ENCODE results near the gene CBY2. TPM values are rescaled to one million over a fixed set of nuclear protein-coding genes. Genes with fewer than 3 reads are reported as not detected.

The CBY2 gene
- total RNA-seq, 2 donors from 2014 or later: 3.4 TPM; not detected in 1

DNA sequence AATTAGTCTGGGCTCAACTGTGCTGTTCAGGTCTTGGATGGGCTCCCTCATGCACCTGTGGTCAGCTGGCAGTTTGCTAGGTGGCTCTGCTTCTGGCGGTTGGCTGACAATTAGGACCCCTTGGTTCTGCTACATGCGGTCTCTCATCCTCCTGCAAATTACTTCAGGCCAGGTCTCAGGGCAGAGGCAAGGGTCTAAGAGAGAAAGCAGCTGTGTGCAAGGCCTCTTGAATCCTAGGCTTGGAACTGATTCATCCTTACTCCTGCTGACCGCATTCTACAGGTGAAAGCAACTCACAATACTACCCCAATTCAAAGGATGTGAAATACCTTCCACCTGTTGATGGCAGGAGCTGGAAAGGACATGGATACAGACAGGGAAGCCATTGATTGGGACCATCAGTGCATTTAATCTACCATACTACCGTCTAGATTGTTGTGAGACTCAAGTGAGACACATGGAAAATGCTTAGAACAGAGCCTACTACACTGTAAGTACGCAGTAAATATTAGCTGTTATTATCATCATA, 19.1 kb downstream of the CBY2 start:
- no peak for DNase-seq (ENCODE audit: low spot score)
- WGBS: 72% methylated on average over 5 of the region's 5 CpGs
- Histone ChIP-seq H3K9me3 (no peaks in the 10 kb centered on the region), H3K36me3 (no peaks in the 10 kb centered on the region), H3K4me1 (replicated peaks) (no peaks in the 10 kb centered on the region), H3K4me3 (no peak overlapping the region), H3K27me3 (replicated peaks; ENCODE audit: insufficient read depth) (peaks cover 2% of the 10 kb centered on the region), H3K27ac (no peak overlapping the region)
- intact Hi-C loops (cut with DNase I): no loop called here
- TF ChIP-seq POLR2A (IDR thresholded peaks at IDR 0.05) (no peak), POLR2AphosphoS5 (IDR thresholded peaks at IDR 0.05) (no peak)
- TF ChIP-seq, protein P1, sequence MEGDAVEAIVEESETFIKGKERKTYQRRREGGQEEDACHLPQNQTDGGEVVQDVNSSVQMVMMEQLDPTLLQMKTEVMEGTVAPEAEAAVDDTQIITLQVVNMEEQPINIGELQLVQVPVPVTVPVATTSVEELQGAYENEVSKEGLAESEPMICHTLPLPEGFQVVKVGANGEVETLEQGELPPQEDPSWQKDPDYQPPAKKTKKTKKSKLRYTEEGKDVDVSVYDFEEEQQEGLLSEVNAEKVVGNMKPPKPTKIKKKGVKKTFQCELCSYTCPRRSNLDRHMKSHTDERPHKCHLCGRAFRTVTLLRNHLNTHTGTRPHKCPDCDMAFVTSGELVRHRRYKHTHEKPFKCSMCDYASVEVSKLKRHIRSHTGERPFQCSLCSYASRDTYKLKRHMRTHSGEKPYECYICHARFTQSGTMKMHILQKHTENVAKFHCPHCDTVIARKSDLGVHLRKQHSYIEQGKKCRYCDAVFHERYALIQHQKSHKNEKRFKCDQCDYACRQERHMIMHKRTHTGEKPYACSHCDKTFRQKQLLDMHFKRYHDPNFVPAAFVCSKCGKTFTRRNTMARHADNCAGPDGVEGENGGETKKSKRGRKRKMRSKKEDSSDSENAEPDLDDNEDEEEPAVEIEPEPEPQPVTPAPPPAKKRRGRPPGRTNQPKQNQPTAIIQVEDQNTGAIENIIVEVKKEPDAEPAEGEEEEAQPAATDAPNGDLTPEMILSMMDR (IDR thresholded peaks at IDR 0.05): no peak

DNA sequence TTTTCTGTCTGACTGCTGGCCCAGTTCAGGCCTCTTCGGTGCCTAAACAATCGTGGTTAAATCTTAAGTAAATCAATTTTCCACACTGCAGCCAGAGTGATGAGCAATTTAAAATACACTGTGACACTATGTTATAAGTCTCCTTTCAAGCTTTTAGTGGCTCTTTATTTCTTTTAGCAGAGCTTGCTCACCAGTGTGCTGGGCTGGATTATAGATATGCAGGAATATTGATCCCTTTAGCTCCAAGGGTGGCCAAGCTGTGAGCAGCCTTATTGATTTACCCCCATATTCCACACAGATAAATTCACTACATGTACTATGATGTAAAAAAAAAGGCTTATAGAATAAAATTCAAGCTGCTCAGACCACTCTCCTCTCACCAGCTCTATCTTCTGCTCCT, 21.7 kb downstream of the CBY2 start:
- WGBS: 30% methylated on average over 2 of the region's 2 CpGs
- no peak overlapping the region for H3K27ac ChIP-seq
- H3K27me3 ChIP-seq (replicated peaks; ENCODE audit: insufficient read depth): peaks cover 2% of the 10 kb centered on the region
- intact Hi-C loops (cut with DNase I): no loop called here
- no peaks in the 10 kb centered on the region for H3K9me3 ChIP-seq
- no peak overlapping the region for H3K4me3 ChIP-seq
- DNase-seq (ENCODE audit: low spot score): no peak
- TF ChIP-seq, protein P1 (IDR thresholded peaks at IDR 0.05): no peak
- no peak for TF ChIP-seq POLR2A (IDR thresholded peaks at IDR 0.05)
- TF ChIP-seq POLR2AphosphoS5 (IDR thresholded peaks at IDR 0.05): no peak
- no peaks in the 10 kb centered on the region for H3K4me1 ChIP-seq (replicated peaks)
- no peaks in the 10 kb centered on the region for H3K36me3 ChIP-seq

DNA sequence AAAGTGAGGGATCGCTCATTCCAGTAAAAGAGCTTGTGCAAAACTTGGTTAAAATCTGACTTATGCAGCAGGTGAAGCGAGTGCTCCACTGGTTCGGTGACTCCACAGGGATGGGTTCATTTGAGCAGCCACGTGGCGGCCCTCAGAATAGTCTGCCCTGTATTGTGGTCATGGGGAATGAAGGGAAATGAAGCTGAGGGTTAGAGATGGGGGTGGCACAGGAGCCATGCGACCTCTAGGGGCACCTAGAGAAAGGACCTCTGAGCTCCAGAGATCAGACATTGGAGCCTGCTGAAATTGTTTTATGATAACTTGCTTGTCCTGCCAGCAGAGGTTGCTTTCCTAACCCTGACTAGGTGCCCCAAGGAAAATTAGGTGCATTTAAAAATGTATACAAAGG, 26.6 kb downstream of the CBY2 start:
- WGBS: 78% methylated on average over 6 of the region's 6 CpGs
- DNase-seq (ENCODE audit: low spot score): no peak
- Histone ChIP-seq H3K27me3 (replicated peaks; ENCODE audit: insufficient read depth) (no peaks in the 10 kb centered on the region), H3K27ac (no peak overlapping the region), H3K9me3 (no peaks in the 10 kb centered on the region), H3K4me1 (replicated peaks) (no peaks in the 10 kb centered on the region), H3K36me3 (no peaks in the 10 kb centered on the region), H3K4me3 (no peak overlapping the region)
- intact Hi-C loops (cut with DNase I): no loop called here
- TF ChIP-seq POLR2A (IDR thresholded peaks at IDR 0.05) (no peak), POLR2AphosphoS5 (IDR thresholded peaks at IDR 0.05) (no peak)
- TF ChIP-seq, protein P1 (IDR thresholded peaks at IDR 0.05): no peak

DNA sequence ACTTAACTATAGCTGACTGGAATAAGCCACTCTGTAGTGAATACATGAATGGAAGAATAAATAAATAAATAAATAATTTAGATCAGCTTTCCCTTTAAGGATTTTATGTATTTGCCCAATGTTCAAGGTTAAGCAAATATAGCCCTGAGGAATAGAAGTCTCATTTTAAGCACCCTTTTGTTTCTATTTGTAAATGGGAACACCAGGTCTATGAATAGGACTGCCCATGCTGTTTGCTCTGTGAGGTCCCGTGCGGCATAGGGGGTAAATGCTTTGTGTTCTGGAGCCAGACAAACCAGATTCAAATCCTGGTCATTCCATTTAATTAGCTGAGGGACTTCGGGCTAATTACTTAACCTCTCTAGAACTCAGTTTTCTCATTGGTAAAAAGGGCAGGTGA, 29.3 kb downstream of the CBY2 start:
- Histone ChIP-seq H3K9me3 (no peaks in the 10 kb centered on the region), H3K4me3 (no peak overlapping the region), H3K36me3 (no peaks in the 10 kb centered on the region), H3K27me3 (replicated peaks; ENCODE audit: insufficient read depth) (no peaks in the 10 kb centered on the region), H3K4me1 (replicated peaks) (no peaks in the 10 kb centered on the region), H3K27ac (no peak overlapping the region)
- TF ChIP-seq POLR2AphosphoS5 (IDR thresholded peaks at IDR 0.05): no peak
- TF ChIP-seq, protein P1 (IDR thresholded peaks at IDR 0.05): no peak
- no peak for TF ChIP-seq POLR2A (IDR thresholded peaks at IDR 0.05)
- WGBS: 46% methylated on average over 3 of the region's 3 CpGs
- no peak for DNase-seq (ENCODE audit: low spot score)
- intact Hi-C loops (cut with DNase I): no loop called here

DNA sequence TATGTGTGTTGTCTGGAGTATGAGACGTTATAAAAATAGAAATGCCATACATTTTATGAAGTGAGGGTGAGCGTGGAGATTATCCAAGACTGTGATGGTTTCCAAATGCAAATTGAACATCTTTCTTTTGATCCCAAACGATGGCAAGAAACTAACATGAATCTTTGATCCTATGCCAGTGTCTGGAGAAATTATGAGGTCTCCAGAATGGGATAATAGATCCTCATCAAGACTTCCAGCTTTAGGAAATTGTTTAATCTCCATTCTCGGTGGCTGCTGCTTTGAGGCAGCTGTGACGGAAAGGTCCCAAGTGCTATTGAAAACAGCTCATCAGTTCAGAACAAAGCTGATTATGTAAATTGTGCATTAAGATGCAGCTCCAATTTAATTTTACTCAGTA, 30.8 kb downstream of the CBY2 start:
- no peaks in the 10 kb centered on the region for H3K27me3 ChIP-seq (replicated peaks; ENCODE audit: insufficient read depth)
- no peaks in the 10 kb centered on the region for H3K4me1 ChIP-seq (replicated peaks)
- no peak overlapping the region for H3K27ac ChIP-seq
- DNase-seq (ENCODE audit: low spot score): no peak
- H3K9me3 ChIP-seq: no peaks in the 10 kb centered on the region
- no peaks in the 10 kb centered on the region for H3K36me3 ChIP-seq
- intact Hi-C loops (cut with DNase I): no loop called here
- H3K4me3 ChIP-seq: no peak overlapping the region
- TF ChIP-seq POLR2A (IDR thresholded peaks at IDR 0.05) (no peak), POLR2AphosphoS5 (IDR thresholded peaks at IDR 0.05) (no peak)
- TF ChIP-seq, protein P1 (IDR thresholded peaks at IDR 0.05): no peak
- 27% methylated on average over 5 of the region's 5 CpGs for WGBS
